Measurements from ENCODE around the gene EFNA5.

GRCh38 chr5:107364443-107365319 lies 306.1 kb downstream of the EFNA5 start:
- TF ChIP-seq RFX5 (IDR thresholded peaks at IDR 0.05; ENCODE audit: low read depth, low read length), result no peak
- TF ChIP-seq FOXM1 (IDR thresholded peaks at IDR 0.05; ENCODE audit: low read depth, low read length), result no peak
- TF ChIP-seq HDGF (IDR thresholded peaks at IDR 0.05), result no peak
